ENCODE data around the gene GRK1.

Gene GRK1

GRCh38 chr13:113758651-113759524 is 91.9 kb downstream of the GRK1 start, which contains the start of gene TMEM255B:
Gene TMEM255B, plus strand, starts transcription at chr13:113759226. Its CDS starts 44 bp downstream, at chr13:113759270.
- Histone ChIP-seq H3K4me1 (ENCODE audit: control insufficient read depth, insufficient read depth, low read length) (no peaks in the 10 kb centered on the region), H3K27ac (ENCODE audit: extremely low read depth, low read depth, low read length) (no peak within 1 kb of the TSS; the same call in 1 of the 2 replicates), H3K9me3 (ENCODE audit: control insufficient read depth, insufficient read depth, low read depth, low read length) (no peaks in the 10 kb centered on the region), H3K36me3 (ENCODE audit: control insufficient read depth in 2 of 2, insufficient read depth in 1 of 2, low read length in 2 of 2) (no peaks in the 10 kb centered on the region), H3K4me3 (ENCODE audit: low read depth, low read length) (peak within 1 kb of the TSS; percentile 47)
- ChIA-PET CTCF (interaction anchor here (0.6 to 1.0 kb wide), 2 partner anchors 41 to 132 kb away, joined by 3 to 4 read pairs; no protein-coding TSS in a partner anchor), POLR2A (no interaction called here)
- TF ChIP-seq GLI4 (tag by site-specific recombination; IDR thresholded peaks at IDR 0.05) (no peak), ZNF292 (tag by site-specific recombination; IDR thresholded peaks at IDR 0.05; ENCODE audit: borderline replicate concordance, low read depth) (no peak), ZNF174 (tag by site-specific recombination; IDR thresholded peaks at IDR 0.05) (no peak), IKZF3 (tag by site-specific recombination; IDR thresholded peaks at IDR 0.05) (peak; percentile 54; the same call in 1 of the 2 replicates), REPIN1 (tag by site-specific recombination; IDR thresholded peaks at IDR 0.05; ENCODE audit: low read depth) (no peak), ZNF423 (tag by site-specific recombination; IDR thresholded peaks at IDR 0.05) (0 out of 2 replicates have a peak, but pooled peaks have one; percentile 25), ZNF23 (tag by site-specific recombination; IDR thresholded peaks at IDR 0.05; ENCODE audit: borderline replicate concordance) (no peak), ZNF121 (tag by site-specific recombination; IDR thresholded peaks at IDR 0.05) (no peak), KLF8 (tag by site-specific recombination; IDR thresholded peaks at IDR 0.05) (no peak), ZNF416 (tag by site-specific recombination; IDR thresholded peaks at IDR 0.05) (no peak), ZBTB1 (tag by site-specific recombination; IDR thresholded peaks at IDR 0.05) (no peak), ZNF555 (tag by site-specific recombination; conservative IDR thresholded peaks at IDR 0.05) (no peak), ZNF514 (tag by site-specific recombination; IDR thresholded peaks at IDR 0.05) (no peak), SCRT2 (tag by site-specific recombination; IDR thresholded peaks at IDR 0.05) (no peak), ZNF473 (tag by site-specific recombination; IDR thresholded peaks at IDR 0.05) (no peak), PRDM10 (tag by site-specific recombination; IDR thresholded peaks at IDR 0.05) (no peak)
- TF ChIP-seq, protein P1, sequence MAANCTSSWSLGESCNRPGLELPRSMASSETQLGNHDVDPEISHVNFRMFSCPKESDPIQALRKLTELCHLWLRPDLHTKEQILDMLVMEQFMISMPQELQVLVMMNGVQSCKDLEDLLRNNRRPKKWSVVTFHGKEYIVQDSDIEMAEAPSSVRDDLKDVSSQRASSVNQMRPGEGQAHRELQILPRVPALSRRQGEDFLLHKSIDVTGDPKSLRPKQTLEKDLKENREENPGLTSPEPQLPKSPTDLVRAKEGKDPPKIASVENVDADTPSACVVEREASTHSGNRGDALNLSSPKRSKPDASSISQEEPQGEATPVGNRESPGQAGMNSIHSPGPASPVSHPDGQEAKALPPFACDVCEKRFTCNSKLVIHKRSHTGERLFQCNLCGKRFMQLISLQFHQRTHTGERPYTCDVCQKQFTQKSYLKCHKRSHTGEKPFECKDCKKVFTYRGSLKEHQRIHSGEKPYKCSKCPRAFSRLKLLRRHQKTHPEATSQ (tag by site-specific recombination; IDR thresholded peaks at IDR 0.05), result no peak
- TF ChIP-seq, protein P2, sequence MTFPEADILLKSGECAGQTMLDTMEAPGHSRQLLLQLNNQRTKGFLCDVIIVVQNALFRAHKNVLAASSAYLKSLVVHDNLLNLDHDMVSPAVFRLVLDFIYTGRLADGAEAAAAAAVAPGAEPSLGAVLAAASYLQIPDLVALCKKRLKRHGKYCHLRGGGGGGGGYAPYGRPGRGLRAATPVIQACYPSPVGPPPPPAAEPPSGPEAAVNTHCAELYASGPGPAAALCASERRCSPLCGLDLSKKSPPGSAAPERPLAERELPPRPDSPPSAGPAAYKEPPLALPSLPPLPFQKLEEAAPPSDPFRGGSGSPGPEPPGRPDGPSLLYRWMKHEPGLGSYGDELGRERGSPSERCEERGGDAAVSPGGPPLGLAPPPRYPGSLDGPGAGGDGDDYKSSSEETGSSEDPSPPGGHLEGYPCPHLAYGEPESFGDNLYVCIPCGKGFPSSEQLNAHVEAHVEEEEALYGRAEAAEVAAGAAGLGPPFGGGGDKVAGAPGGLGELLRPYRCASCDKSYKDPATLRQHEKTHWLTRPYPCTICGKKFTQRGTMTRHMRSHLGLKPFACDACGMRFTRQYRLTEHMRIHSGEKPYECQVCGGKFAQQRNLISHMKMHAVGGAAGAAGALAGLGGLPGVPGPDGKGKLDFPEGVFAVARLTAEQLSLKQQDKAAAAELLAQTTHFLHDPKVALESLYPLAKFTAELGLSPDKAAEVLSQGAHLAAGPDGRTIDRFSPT (tag by site-specific recombination; IDR thresholded peaks at IDR 0.05), result no peak
- TF ChIP-seq, protein P3, sequence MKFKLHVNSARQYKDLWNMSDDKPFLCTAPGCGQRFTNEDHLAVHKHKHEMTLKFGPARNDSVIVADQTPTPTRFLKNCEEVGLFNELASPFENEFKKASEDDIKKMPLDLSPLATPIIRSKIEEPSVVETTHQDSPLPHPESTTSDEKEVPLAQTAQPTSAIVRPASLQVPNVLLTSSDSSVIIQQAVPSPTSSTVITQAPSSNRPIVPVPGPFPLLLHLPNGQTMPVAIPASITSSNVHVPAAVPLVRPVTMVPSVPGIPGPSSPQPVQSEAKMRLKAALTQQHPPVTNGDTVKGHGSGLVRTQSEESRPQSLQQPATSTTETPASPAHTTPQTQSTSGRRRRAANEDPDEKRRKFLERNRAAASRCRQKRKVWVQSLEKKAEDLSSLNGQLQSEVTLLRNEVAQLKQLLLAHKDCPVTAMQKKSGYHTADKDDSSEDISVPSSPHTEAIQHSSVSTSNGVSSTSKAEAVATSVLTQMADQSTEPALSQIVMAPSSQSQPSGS (tag by site-specific recombination; IDR thresholded peaks at IDR 0.05; ENCODE audit: low read depth), result no peak
- TF ChIP-seq, protein P4, sequence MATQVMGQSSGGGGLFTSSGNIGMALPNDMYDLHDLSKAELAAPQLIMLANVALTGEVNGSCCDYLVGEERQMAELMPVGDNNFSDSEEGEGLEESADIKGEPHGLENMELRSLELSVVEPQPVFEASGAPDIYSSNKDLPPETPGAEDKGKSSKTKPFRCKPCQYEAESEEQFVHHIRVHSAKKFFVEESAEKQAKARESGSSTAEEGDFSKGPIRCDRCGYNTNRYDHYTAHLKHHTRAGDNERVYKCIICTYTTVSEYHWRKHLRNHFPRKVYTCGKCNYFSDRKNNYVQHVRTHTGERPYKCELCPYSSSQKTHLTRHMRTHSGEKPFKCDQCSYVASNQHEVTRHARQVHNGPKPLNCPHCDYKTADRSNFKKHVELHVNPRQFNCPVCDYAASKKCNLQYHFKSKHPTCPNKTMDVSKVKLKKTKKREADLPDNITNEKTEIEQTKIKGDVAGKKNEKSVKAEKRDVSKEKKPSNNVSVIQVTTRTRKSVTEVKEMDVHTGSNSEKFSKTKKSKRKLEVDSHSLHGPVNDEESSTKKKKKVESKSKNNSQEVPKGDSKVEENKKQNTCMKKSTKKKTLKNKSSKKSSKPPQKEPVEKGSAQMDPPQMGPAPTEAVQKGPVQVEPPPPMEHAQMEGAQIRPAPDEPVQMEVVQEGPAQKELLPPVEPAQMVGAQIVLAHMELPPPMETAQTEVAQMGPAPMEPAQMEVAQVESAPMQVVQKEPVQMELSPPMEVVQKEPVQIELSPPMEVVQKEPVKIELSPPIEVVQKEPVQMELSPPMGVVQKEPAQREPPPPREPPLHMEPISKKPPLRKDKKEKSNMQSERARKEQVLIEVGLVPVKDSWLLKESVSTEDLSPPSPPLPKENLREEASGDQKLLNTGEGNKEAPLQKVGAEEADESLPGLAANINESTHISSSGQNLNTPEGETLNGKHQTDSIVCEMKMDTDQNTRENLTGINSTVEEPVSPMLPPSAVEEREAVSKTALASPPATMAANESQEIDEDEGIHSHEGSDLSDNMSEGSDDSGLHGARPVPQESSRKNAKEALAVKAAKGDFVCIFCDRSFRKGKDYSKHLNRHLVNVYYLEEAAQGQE (tag by site-specific recombination; IDR thresholded peaks at IDR 0.05), result no peak
- TF ChIP-seq, protein P5, sequence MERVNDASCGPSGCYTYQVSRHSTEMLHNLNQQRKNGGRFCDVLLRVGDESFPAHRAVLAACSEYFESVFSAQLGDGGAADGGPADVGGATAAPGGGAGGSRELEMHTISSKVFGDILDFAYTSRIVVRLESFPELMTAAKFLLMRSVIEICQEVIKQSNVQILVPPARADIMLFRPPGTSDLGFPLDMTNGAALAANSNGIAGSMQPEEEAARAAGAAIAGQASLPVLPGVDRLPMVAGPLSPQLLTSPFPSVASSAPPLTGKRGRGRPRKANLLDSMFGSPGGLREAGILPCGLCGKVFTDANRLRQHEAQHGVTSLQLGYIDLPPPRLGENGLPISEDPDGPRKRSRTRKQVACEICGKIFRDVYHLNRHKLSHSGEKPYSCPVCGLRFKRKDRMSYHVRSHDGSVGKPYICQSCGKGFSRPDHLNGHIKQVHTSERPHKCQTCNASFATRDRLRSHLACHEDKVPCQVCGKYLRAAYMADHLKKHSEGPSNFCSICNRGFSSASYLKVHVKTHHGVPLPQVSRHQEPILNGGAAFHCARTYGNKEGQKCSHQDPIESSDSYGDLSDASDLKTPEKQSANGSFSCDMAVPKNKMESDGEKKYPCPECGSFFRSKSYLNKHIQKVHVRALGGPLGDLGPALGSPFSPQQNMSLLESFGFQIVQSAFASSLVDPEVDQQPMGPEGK (tag by site-specific recombination; IDR thresholded peaks at IDR 0.05), result peak; percentile 47; the same call in 1 of the 2 replicates

All from HEK293 (cell line).